ENCODE results near the gene TTLL10.
A peak's percentile ranks its signal among the peaks of the same experiment; 100 is the strongest.

TTLL10 gene

GRCh38 chr1:1167398-1167821, 6.3 kb upstream of the TTLL10 start:
- TF ChIP-seq MYC (IDR thresholded peaks at IDR 0.05; ENCODE audit: low read depth, low read length) = no peak
- TF ChIP-seq, protein P1, sequence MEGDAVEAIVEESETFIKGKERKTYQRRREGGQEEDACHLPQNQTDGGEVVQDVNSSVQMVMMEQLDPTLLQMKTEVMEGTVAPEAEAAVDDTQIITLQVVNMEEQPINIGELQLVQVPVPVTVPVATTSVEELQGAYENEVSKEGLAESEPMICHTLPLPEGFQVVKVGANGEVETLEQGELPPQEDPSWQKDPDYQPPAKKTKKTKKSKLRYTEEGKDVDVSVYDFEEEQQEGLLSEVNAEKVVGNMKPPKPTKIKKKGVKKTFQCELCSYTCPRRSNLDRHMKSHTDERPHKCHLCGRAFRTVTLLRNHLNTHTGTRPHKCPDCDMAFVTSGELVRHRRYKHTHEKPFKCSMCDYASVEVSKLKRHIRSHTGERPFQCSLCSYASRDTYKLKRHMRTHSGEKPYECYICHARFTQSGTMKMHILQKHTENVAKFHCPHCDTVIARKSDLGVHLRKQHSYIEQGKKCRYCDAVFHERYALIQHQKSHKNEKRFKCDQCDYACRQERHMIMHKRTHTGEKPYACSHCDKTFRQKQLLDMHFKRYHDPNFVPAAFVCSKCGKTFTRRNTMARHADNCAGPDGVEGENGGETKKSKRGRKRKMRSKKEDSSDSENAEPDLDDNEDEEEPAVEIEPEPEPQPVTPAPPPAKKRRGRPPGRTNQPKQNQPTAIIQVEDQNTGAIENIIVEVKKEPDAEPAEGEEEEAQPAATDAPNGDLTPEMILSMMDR (IDR thresholded peaks at IDR 0.05; ENCODE audit: low read depth, low read length) = no peak
- TF ChIP-seq, protein P2, sequence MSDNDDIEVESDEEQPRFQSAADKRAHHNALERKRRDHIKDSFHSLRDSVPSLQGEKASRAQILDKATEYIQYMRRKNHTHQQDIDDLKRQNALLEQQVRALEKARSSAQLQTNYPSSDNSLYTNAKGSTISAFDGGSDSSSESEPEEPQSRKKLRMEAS (IDR thresholded peaks at IDR 0.05; ENCODE audit: low read depth, low read length) = no peak
- no peak for TF ChIP-seq POLR2A (IDR thresholded peaks at IDR 0.05; ENCODE audit: extremely low read depth, insufficient read length)
- no peak for DNase-seq (ENCODE audit: low read depth)
- H3K4me3 ChIP-seq (ENCODE audit: low read depth, low read length) = no peak overlapping the region

DNA sequence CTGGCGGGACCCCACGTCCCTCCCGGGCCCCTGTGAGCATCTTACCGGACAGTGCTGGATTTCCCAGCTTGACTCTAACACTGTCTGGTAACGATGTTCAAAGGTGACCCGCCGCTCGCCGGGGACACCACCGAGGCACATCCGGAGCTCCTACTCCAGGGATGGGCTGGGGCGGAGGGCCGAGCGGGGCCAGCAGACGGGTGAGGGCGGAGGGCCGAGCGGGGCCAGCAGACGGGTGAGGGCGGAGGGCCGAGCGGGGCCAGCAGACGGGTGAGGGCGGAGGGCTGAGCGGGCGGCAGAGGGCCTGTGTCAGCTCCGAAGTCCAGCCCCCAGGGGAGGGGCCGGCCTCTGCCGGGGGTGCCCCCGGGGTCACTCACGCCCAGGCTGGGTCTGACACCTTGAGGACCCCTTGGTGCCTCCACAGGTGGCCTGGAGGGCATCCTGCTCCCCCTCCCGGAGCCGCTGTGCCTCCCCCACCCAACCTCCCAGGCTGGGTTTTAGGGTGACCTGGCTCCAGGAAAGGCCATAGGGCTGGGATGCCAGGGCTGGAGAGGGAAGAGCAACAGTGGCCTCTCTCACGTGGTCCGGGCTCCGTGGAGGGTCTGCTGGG, 5.7 kb upstream of the TTLL10 start:
- DNase-seq (ENCODE audit: low read depth) = no peak
- H3K4me3 ChIP-seq (ENCODE audit: low read depth, low read length) = no peak overlapping the region
- TF ChIP-seq, protein P2 (IDR thresholded peaks at IDR 0.05; ENCODE audit: low read depth, low read length) = no peak
- no peak for TF ChIP-seq POLR2A (IDR thresholded peaks at IDR 0.05; ENCODE audit: extremely low read depth, insufficient read length)

- H3K4me3 ChIP-seq (ENCODE audit: low read depth, low read length) = no peak overlapping the region
- DNase-seq (ENCODE audit: low read depth) = peak; percentile 40
- TF ChIP-seq POLR2A (IDR thresholded peaks at IDR 0.05; ENCODE audit: extremely low read depth, insufficient read length) (no peak), MYC (IDR thresholded peaks at IDR 0.05; ENCODE audit: low read depth, low read length) (no peak)
- TF ChIP-seq, protein P2 (IDR thresholded peaks at IDR 0.05; ENCODE audit: low read depth, low read length) = no peak
- TF ChIP-seq, protein P1 (IDR thresholded peaks at IDR 0.05; ENCODE audit: low read depth, low read length) = no peak
Observed at GRCh38 chr1:1168451-1169411, 4.9 kb upstream of the TTLL10 start.

- peak; percentile 72 for DNase-seq (ENCODE audit: low read depth)
- H3K4me3 ChIP-seq (ENCODE audit: low read depth, low read length) = no peak overlapping the region
- TF ChIP-seq MYC (IDR thresholded peaks at IDR 0.05; ENCODE audit: low read depth, low read length) = no peak
- no peak for TF ChIP-seq POLR2A (IDR thresholded peaks at IDR 0.05; ENCODE audit: extremely low read depth, insufficient read length)
- TF ChIP-seq, protein P1 (IDR thresholded peaks at IDR 0.05; ENCODE audit: low read depth, low read length) = no peak
- TF ChIP-seq, protein P2 (IDR thresholded peaks at IDR 0.05; ENCODE audit: low read depth, low read length) = no peak
Observed at GRCh38 chr1:1169429-1170214, 4.1 kb upstream of the TTLL10 start.

DNA sequence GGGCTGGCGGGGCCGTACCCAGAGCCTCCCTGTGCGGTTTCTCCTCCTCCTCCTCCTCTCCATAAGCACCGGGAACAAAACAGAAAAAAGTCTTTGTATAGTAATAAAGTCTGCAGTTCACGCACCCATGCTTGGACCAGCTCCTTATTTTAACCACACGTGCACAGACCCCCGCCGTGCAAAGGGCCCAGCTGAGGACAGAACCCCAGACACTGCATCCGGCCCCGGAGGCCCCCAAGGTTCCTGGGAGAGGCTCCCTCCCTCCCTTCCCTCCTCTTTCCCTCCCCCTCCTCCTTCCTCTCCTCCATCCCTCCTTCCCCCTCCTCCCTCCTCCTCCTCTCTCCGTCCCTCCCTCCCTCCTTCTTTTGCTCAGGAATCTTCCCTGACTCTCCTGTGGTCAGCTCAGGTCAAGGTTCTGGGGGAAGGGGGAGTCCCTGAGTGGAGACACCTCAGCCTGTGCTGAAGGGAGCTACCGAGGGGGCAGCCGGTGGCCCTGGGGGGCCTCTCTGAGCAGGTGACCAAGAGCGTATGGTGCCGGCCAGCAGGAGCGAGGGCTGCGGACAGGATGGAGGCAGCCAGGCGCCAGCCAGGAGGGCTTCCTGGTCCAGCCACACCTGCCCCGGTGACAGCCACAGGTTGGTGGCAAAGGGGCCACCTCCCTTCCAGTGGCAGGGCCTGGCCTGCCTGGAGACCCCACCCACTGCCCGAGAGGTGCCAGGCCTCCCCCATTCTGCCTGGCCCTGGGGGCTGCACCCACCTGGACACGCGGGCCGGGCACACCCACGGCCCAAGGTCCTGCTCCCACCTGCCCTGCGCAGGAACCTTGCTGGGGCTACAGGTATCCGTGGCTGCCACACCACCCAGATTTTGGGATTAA, 3.2 kb upstream of the TTLL10 start:
- DNase-seq (ENCODE audit: low read depth) = peak; percentile 76
- TF ChIP-seq POLR2A (IDR thresholded peaks at IDR 0.05; ENCODE audit: extremely low read depth, insufficient read length) (no peak), MYC (IDR thresholded peaks at IDR 0.05; ENCODE audit: low read depth, low read length) (no peak)
- TF ChIP-seq, protein P1 (IDR thresholded peaks at IDR 0.05; ENCODE audit: low read depth, low read length) = no peak
- TF ChIP-seq, protein P2 (IDR thresholded peaks at IDR 0.05; ENCODE audit: low read depth, low read length) = no peak
- no peak overlapping the region for H3K4me3 ChIP-seq (ENCODE audit: low read depth, low read length)
